Right lobe of liver (tissue), 6 donors: ENCODE results near the gene AKAP7. TPM values are rescaled to one million over a fixed set of nuclear protein-coding genes. Genes with fewer than 3 reads are reported as not detected.

ENCODE experiments used
- ATAC-seq, 4 donors: fragments of 200-7000 bp; cut with Tn5 transposase; one replicate each; pipeline ENCODE4 v1.9.1; 2020; ENCODE audit warnings: mild to moderate bottlenecking in 4 of 4, moderate library complexity in 4 of 4
- DNase-seq, 3 donors: peaks; one replicate each; pipeline ENCODE4 v3.0.0-alpha.2; 2020
- H3K27ac ChIP-seq, 3 donors: fragments of 200-600 bp; one replicate each; pipeline ENCODE4 v1.8.0; 2022
- H3K27me3 ChIP-seq, 2 donors: fragments of 200-600 bp; one replicate each; pipeline ENCODE4 v1.8.0; 2022
- H3K36me3 ChIP-seq, 4 donors: fragments of 200-600 bp; sonication (generic) in 1 of 4; one replicate each; pipeline versions ENCODE4 v1.5.1 to v1.8.0; 2017 to 2022; ENCODE audit warnings: control low read depth in 1 of 4
- H3K4me1 ChIP-seq, 4 donors: fragments of 200-600 bp; sonication (generic) in 1 of 4; one replicate each; pipeline versions ENCODE4 v1.5.1 to v1.8.0; 2017 to 2022; ENCODE audit warnings: control low read depth in 1 of 4
- H3K4me3 ChIP-seq, 3 donors: fragments of 200-600 bp; one replicate each; pipeline ENCODE4 v1.8.0; 2022
- H3K9me3 ChIP-seq, 4 donors: fragments of 200-600 bp; sonication (generic) in 1 of 4; one replicate each; pipeline versions ENCODE4 v1.5.1 to v1.8.0; 2017 to 2022; ENCODE audit warnings: control low read depth in 1 of 4
- CTCF ChIP-seq, 4 donors: fragments of 200-600 bp in 3 of 4; fragments of 450-650 bp in 1 of 4; IDR thresholded peaks; one replicate each; pipeline versions ENCODE4 v1.5.1 to v1.8.0; 2016 to 2022; ENCODE audit warnings: antibody characterized with exemption in 4 of 4, mild to moderate bottlenecking in 2 of 4
- POLR2A ChIP-seq: fragments of 450-650 bp; IDR thresholded peaks from one replicate; pipeline ENCODE4 v1.6.1; 2017; ENCODE audit warnings: antibody characterized with exemption, mild to moderate bottlenecking
- WGBS: methylation state at CpG from one replicate; pipeline ENCODE4 v1.1.6; 2018; ENCODE audit warnings: low coverage, low lambda C conversion rate; ENCODE audit not compliant: insufficient coverage; ENCODE audit errors: missing lambda C conversion rate; 5-methylcytosine and 5-hydroxymethylcytosine counted together
- intact Hi-C, 2 donors: fragments of 100-400 bp; cut with DNase I; formaldehyde crosslinking; loops; one replicate each; pipeline versions ENCODE4 v1.11.2 to v1.14.1; 2022
- total RNA-seq, 6 experiments: library from RNA; depleted of rRNA in 2 of 6; stranded (reverse); fragments of >200 nt in 2 of 6; fragmentation: NEBNext Ultra II Directional in 3 of 6; extraction: Animal tissue kit (Norgen Biotek cat#: 25700) in 3 of 6; gene quantifications; one replicate each; pipeline versions ENCODE4 v1.1.0 to v1.2.4, GENCODE V29; 2016 to 2023
- donor health status: DM: no; HTN: yes; CAD: no.
- donor health status: DM: no; HTN: no; CAD: no.
- donor health status: DM: no; HTN: no; CAD: no.
- donor health status: DM: no; HTN: yes; CAD: no.
- donor health status: DM: no; HTN: yes; CAD: no.

The AKAP7 gene
- total RNA-seq, 6 experiments from 2014 or later = 8.6 to 16.3 (median 12.6) TPM

GRCh38 chr6:131143319-131143718 lies 8.1 kb downstream of the AKAP7 start:
- no peak overlapping the region for H3K27ac ChIP-seq
- TF ChIP-seq POLR2A (no peak), CTCF (IDR thresholded peaks at IDR 0.05) (no peak)
- H3K9me3 ChIP-seq = no peaks in the 10 kb centered on the region
- no peak for DNase-seq
- no peaks in the 10 kb centered on the region for H3K36me3 ChIP-seq
- intact Hi-C loops = no loop called here
- WGBS = 100% methylated on average over 1 of the region's 3 CpGs
- no peak overlapping the region for H3K4me3 ChIP-seq
- H3K27me3 ChIP-seq = no peaks in the 10 kb centered on the region
- peaks cover 0 to 8% (median 0%) of the 10 kb centered on the region in 4 donors for H3K4me1 ChIP-seq
- no peak for ATAC-seq

GRCh38 chr6:131146865-131147264 lies 11.6 kb downstream of the AKAP7 start:
- intact Hi-C loops = no loop called here
- Histone ChIP-seq H3K4me1 (peaks cover 0 to 8% (median 0%) of the 10 kb centered on the region in 4 donors), H3K27ac (no peak overlapping the region), H3K36me3 (no peaks in the 10 kb centered on the region), H3K27me3 (no peaks in the 10 kb centered on the region), H3K4me3 (no peak overlapping the region), H3K9me3 (no peaks in the 10 kb centered on the region)
- DNase-seq (no peak), ATAC-seq (no peak)
- TF ChIP-seq POLR2A = no peak
- TF ChIP-seq CTCF (IDR thresholded peaks at IDR 0.05) = no peak
- whole genome bisulfite sequencing = 87% methylated on average over 2 of the region's 2 CpGs

- intact Hi-C loops = no loop called here
- ATAC-seq (no peak), DNase-seq (no peak)
- Histone ChIP-seq H3K27ac (no peak overlapping the region), H3K4me3 (no peak overlapping the region), H3K27me3 (no peaks in the 10 kb centered on the region), H3K9me3 (no peaks in the 10 kb centered on the region), H3K4me1 (peaks cover 0 to 9% (median 4%) of the 10 kb centered on the region in 4 donors), H3K36me3 (no peaks in the 10 kb centered on the region)
- TF ChIP-seq POLR2A (no peak), CTCF (IDR thresholded peaks at IDR 0.05) (no peak)
- 86% methylated on average over 1 of the region's 2 CpGs for WGBS
Observed at GRCh38 chr6:131156411-131156810, 21.1 kb downstream of the AKAP7 start.

- no peaks in the 10 kb centered on the region for H3K27me3 ChIP-seq
- ATAC-seq = no peak
- no peak for TF ChIP-seq POLR2A
- no peak for TF ChIP-seq CTCF (IDR thresholded peaks at IDR 0.05)
Observed at GRCh38 chr6:131159578-131159977, 24.3 kb downstream of the AKAP7 start.

More at GRCh38 chr6:131159578-131159977, 24.3 kb downstream of the AKAP7 start:
- no peak for DNase-seq
- Histone ChIP-seq H3K27ac (no peak overlapping the region), H3K4me1 (peaks cover 0 to 9% (median 4%) of the 10 kb centered on the region in 4 donors), H3K9me3 (no peaks in the 10 kb centered on the region), H3K36me3 (no peaks in the 10 kb centered on the region), H3K4me3 (no peak overlapping the region)
- WGBS = 96% methylated on average over 2 of the region's 2 CpGs
- intact Hi-C loops = no loop called here
